ENCODE results near the gene YIF1A.

DNA sequence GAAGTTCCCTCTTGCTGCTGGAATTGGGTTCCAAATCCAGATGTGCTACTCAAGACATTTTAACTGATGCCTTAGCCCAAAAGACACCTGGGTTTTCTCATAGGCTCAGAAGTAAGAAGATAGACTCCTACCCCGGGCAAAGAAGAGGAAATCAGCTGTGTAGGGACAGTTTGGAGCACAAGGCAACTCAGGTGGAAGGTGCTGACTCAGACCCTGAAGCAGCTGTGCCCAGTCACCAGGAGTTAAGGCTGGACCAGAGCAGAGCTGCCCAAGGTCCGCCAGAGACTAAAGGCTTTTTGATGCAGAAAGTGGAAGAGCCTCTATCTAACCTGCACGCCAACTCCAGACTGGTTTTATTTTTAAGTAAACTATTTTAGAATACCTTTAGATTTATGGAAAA, 41.1 kb downstream of the YIF1A start:
- TF ChIP-seq, protein P1, sequence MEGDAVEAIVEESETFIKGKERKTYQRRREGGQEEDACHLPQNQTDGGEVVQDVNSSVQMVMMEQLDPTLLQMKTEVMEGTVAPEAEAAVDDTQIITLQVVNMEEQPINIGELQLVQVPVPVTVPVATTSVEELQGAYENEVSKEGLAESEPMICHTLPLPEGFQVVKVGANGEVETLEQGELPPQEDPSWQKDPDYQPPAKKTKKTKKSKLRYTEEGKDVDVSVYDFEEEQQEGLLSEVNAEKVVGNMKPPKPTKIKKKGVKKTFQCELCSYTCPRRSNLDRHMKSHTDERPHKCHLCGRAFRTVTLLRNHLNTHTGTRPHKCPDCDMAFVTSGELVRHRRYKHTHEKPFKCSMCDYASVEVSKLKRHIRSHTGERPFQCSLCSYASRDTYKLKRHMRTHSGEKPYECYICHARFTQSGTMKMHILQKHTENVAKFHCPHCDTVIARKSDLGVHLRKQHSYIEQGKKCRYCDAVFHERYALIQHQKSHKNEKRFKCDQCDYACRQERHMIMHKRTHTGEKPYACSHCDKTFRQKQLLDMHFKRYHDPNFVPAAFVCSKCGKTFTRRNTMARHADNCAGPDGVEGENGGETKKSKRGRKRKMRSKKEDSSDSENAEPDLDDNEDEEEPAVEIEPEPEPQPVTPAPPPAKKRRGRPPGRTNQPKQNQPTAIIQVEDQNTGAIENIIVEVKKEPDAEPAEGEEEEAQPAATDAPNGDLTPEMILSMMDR (IDR thresholded peaks at IDR 0.05): no peak
- no peak for TF ChIP-seq POLR2A (IDR thresholded peaks at IDR 0.05)
